Activated CD8-positive, alpha-beta memory T cell treated with anti-CD3 and anti-CD28 coated beads, Interleukin-2, amount 50 U/mL, for 24 hours (primary cell): ENCODE measurements around the gene SEMA5B.

Experiments
- DNase-seq: peaks from one replicate; pipeline ENCODE4 v3.0.0-alpha.2; 2020; ENCODE audit errors: extremely low read depth

Gene SEMA5B

GRCh38 chr3:122893754-122894668 lies 133.6 kb downstream of the SEMA5B start:
- no peak for DNase-seq

- DNase-seq: no peak
Measured at GRCh38 chr3:122893282-122893681, 134.3 kb downstream of the SEMA5B start.

- DNase-seq: no peak
Measured at GRCh38 chr3:122892118-122892960, 135.2 kb downstream of the SEMA5B start.

GRCh38 chr3:122890720-122891220 lies 136.8 kb downstream of the SEMA5B start:
- no peak for DNase-seq

GRCh38 chr3:122890077-122890719 lies 137.4 kb downstream of the SEMA5B start:
- DNase-seq: no peak

- DNase-seq: no peak
Measured at GRCh38 chr3:122886946-122887345, 140.6 kb downstream of the SEMA5B start.

- no peak for DNase-seq
Measured at GRCh38 chr3:122886251-122886650, 141.3 kb downstream of the SEMA5B start.

- DNase-seq: no peak
Measured at GRCh38 chr3:122882361-122882947, 145.1 kb downstream of the SEMA5B start.

GRCh38 chr3:122880624-122881023 lies 146.9 kb downstream of the SEMA5B start:
- no peak for DNase-seq

GRCh38 chr3:122880173-122880572 lies 147.4 kb downstream of the SEMA5B start:
- DNase-seq: no peak

GRCh38 chr3:122875547-122876127 lies 151.9 kb downstream of the SEMA5B start:
- no peak for DNase-seq

- DNase-seq: no peak
Measured at GRCh38 chr3:122873741-122874515, 153.6 kb downstream of the SEMA5B start.

- no peak for DNase-seq
Measured at GRCh38 chr3:122868322-122868721, 159.2 kb downstream of the SEMA5B start.

GRCh38 chr3:122864498-122864897 lies 163.1 kb downstream of the SEMA5B start:
- no peak for DNase-seq

- no peak for DNase-seq
Measured at GRCh38 chr3:122862381-122862780, 165.2 kb downstream of the SEMA5B start.
